Vagina (tissue), 2 donors: ENCODE data around the gene ANKEF1. TPM values are rescaled to one million over a fixed set of nuclear protein-coding genes. Genes with fewer than 3 reads are reported as not detected.
"Not testable (repeated sequence)": the region's sequence is repeated elsewhere in the genome, so short reads cannot be mapped to it uniquely, and the experiment has no call there.

Experiments used
- DNase-seq, 2 donors: peaks; one replicate each; pipeline ENCODE4 v3.0.0-alpha.2; 2017; ENCODE audit errors: extremely low spot score in 2 of 2
- H3K27ac ChIP-seq: fragments of 200-600 bp; sonication (generic); one replicate; pipeline ENCODE4 v1.5.1; 2019
- H3K27me3 ChIP-seq: fragments of 200-600 bp; sonication (generic); one replicate; pipeline ENCODE4 v1.5.1; 2019
- H3K36me3 ChIP-seq, 2 donors: fragments of 200-600 bp; sonication (generic); one replicate each; pipeline ENCODE4 v1.5.1; 2017 to 2019
- H3K4me1 ChIP-seq: fragments of 200-600 bp; sonication (generic); one replicate; pipeline ENCODE4 v1.5.1; 2019
- H3K4me3 ChIP-seq, 2 donors: fragments of 200-600 bp; sonication (generic); 1 replicate in 1 of 2; 2 replicates in 1 of 2; pipeline ENCODE4 v1.5.1; 2016 to 2019
- H3K9me3 ChIP-seq: fragments of 200-600 bp; sonication (generic); one replicate; pipeline ENCODE4 v1.5.1; 2019
- CTCF ChIP-seq, 3 experiments: fragments of 450-650 bp in 2 of 3; fragments of 200-600 bp in 1 of 3; sonication (generic) in 1 of 3; IDR thresholded peaks; one replicate each; pipeline ENCODE4 v1.5.1; 2017 to 2019; ENCODE audit warnings: antibody characterized with exemption in 3 of 3, mild to moderate bottlenecking in 2 of 3, moderate library complexity in 2 of 3
- POLR2A ChIP-seq, 2 donors: fragments of 450-650 bp; IDR thresholded peaks; one replicate each; pipeline ENCODE4 v1.6.1; 2017; ENCODE audit warnings: antibody characterized with exemption in 2 of 2, mild to moderate bottlenecking in 2 of 2, moderate library complexity in 2 of 2
- POLR2AphosphoS5 ChIP-seq, 2 donors: sonication (generic); formaldehyde crosslinking; IDR thresholded peaks; one replicate each; pipeline ENCODE4 v1.9.0; 2017; ENCODE audit warnings: antibody characterized with exemption in 2 of 2, mild to moderate bottlenecking in 2 of 2, low read depth in 1 of 2; ENCODE audit not compliant: insufficient read depth in 1 of 2
- intact Hi-C: fragments of 100-400 bp; cut with DNase I; formaldehyde crosslinking; loops from one replicate; pipeline ENCODE4 v1.15.1; 2023
- total RNA-seq: library from RNA; depleted of rRNA; stranded (reverse); fragments of >200 nt; gene quantifications from one replicate; pipeline ENCODE4 v1.2.3, GENCODE V29; 2016

Gene ANKEF1
- total RNA-seq, 1 donor from 2014 or later, result 4.2 TPM

DNA sequence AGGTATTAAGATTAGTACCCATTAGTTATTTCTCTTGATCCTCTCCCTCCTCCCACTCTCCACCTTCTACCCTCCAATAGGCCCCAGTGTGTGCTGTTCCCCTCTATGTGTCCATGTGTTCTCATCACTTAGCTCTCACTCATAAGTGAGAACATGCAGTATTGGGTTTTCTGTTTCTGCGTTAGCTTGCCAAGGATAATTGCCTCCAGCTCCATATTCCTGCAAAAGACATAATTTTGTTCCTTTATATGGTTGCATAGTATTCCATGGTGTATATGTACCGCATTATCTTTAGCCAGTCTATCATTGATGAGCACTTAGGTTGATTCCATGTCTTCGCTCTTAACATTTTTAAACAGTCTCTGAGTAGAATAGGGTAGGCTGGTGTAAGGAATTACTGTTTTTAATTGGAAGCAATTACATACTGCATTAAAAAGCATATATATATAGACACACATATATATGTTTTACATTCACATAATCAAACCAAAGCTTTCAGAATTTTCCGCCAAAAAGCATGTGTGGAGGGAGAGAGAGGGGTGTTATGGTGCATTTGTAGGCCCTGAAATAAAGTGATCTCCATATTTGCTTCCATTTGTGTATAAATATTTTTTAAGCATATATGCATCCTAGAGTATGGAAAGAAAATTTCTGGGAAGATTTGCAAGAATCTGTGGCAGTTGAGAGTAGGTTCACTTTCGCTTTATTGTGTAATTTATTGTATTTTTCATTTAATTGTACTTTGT lies 709 bp upstream of the ANKEF1 start:
- Histone ChIP-seq H3K27ac (no peak overlapping the region), H3K9me3 (no peaks in the 10 kb centered on the region), H3K4me3 (peak overlapping the region in 1 of 2 donors; percentile 68), H3K36me3 (no peaks in the 10 kb centered on the region), H3K4me1 (peaks cover 6% of the 10 kb centered on the region), H3K27me3 (no peaks in the 10 kb centered on the region)
- no peak for DNase-seq
- intact Hi-C loops, result no loop called here
- TF ChIP-seq CTCF (IDR thresholded peaks at IDR 0.05) (no peak), POLR2AphosphoS5 (IDR thresholded peaks at IDR 0.05; ENCODE audit: insufficient read depth in 1 of 2, low read depth in 1 of 2) (no peak), POLR2A (IDR thresholded peaks at IDR 0.05) (no peak)

DNA sequence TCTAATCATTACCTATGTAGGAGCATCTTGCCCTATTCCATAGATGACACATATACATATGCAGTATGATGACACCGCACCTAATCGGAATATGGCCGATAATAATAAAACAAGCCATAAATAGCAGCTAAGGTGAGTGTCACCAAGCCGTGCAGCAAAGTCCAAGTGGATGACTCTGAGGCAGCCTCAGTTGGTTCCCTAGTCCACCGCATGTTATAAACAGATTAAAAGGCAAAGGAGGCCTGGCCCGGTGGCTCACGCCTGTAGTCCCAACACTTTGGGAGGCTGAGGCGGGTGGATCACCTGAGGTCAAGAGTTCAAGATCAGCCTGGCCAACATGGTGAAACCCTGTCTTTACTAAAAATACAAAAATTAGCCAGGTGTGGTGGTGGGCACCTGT lies 1.5 kb downstream of the ANKEF1 start:
- H3K4me1 ChIP-seq, H3K36me3 ChIP-seq, intact Hi-C loops, H3K9me3 ChIP-seq, H3K4me3 ChIP-seq, DNase-seq, H3K27me3 ChIP-seq, H3K27ac ChIP-seq: not testable (repeated sequence)

- DNase-seq, result no peak
- TF ChIP-seq POLR2A (IDR thresholded peaks at IDR 0.05), result no peak
- no peak for TF ChIP-seq CTCF (IDR thresholded peaks at IDR 0.05)
- no peak for TF ChIP-seq POLR2AphosphoS5 (IDR thresholded peaks at IDR 0.05; ENCODE audit: insufficient read depth in 1 of 2, low read depth in 1 of 2)
- H3K4me3 ChIP-seq, result no peak overlapping the region
- no peaks in the 10 kb centered on the region for H3K9me3 ChIP-seq
- no peaks in the 10 kb centered on the region for H3K27me3 ChIP-seq
- no peak overlapping the region for H3K27ac ChIP-seq
- no peaks in the 10 kb centered on the region for H3K36me3 ChIP-seq
- H3K4me1 ChIP-seq, result peaks cover 2% of the 10 kb centered on the region
- intact Hi-C loops, result no loop called here
Observed at GRCh38 chr20:10040070-10040975, 5.5 kb downstream of the ANKEF1 start.

- DNase-seq, result no peak
- intact Hi-C loops, result no loop called here
- H3K27ac ChIP-seq, result no peak overlapping the region
Observed at GRCh38 chr20:10042086-10042485, 7.3 kb downstream of the ANKEF1 start.

GRCh38 chr20:10047427-10047826 lies 12.6 kb downstream of the ANKEF1 start:
- no peaks in the 10 kb centered on the region for H3K4me1 ChIP-seq
- no peaks in the 10 kb centered on the region for H3K9me3 ChIP-seq
- H3K27ac ChIP-seq, result no peak overlapping the region
- no peaks in the 10 kb centered on the region for H3K27me3 ChIP-seq
- no peak for TF ChIP-seq POLR2A (IDR thresholded peaks at IDR 0.05)
- no peak for TF ChIP-seq CTCF (IDR thresholded peaks at IDR 0.05)
- TF ChIP-seq POLR2AphosphoS5 (IDR thresholded peaks at IDR 0.05; ENCODE audit: insufficient read depth in 1 of 2, low read depth in 1 of 2), result no peak
- intact Hi-C loops, result no loop called here
- no peak overlapping the region for H3K4me3 ChIP-seq
- no peak for DNase-seq
- no peaks in the 10 kb centered on the region for H3K36me3 ChIP-seq

More at GRCh38 chr20:10042086-10042485, 7.3 kb downstream of the ANKEF1 start:
- Histone ChIP-seq H3K4me3 (no peak overlapping the region), H3K36me3 (no peaks in the 10 kb centered on the region), H3K27me3 (no peaks in the 10 kb centered on the region), H3K9me3 (no peaks in the 10 kb centered on the region), H3K4me1 (no peaks in the 10 kb centered on the region)
- TF ChIP-seq CTCF (IDR thresholded peaks at IDR 0.05) (no peak), POLR2A (IDR thresholded peaks at IDR 0.05) (no peak), POLR2AphosphoS5 (IDR thresholded peaks at IDR 0.05; ENCODE audit: insufficient read depth in 1 of 2, low read depth in 1 of 2) (no peak)
